T-helper 2 cell treated with Interferon-gamma antibody and Interleukin-4, amounts not matched to agents 5 μg/mL and 100 μg/mL, for 36 hours (primary cell): ENCODE measurements around the gene HERC4.
"Not testable (repeated sequence)": the region's sequence is repeated elsewhere in the genome, so short reads cannot be mapped to it uniquely, and the experiment has no call there.

Experiments
- DNase-seq: peaks from one replicate; pipeline ENCODE4 v3.0.0; 2021; ENCODE audit warnings: low spot score
- H3K27ac Mint-ChIP-seq: one replicate; pipeline ENCODE4 v1.8.0; 2021; ENCODE audit warnings: mild to moderate bottlenecking, mixed read lengths
- H3K27me3 Mint-ChIP-seq: one replicate; pipeline ENCODE4 v1.8.0; 2021; ENCODE audit warnings: low read depth, mixed read lengths
- H3K36me3 Mint-ChIP-seq: one replicate; pipeline ENCODE4 v1.8.0; 2021; ENCODE audit warnings: low read depth, mixed read lengths
- H3K4me1 Mint-ChIP-seq: one replicate; pipeline ENCODE4 v1.8.0; 2021; ENCODE audit warnings: low read depth, mixed read lengths
- H3K4me3 Mint-ChIP-seq: one replicate; pipeline ENCODE4 v1.8.0; 2022; ENCODE audit warnings: mild to moderate bottlenecking, moderate library complexity, mixed read lengths
- H3K9me3 Mint-ChIP-seq: one replicate; pipeline ENCODE4 v1.8.0; 2021; ENCODE audit warnings: mixed read lengths

HERC4 gene

DNA sequence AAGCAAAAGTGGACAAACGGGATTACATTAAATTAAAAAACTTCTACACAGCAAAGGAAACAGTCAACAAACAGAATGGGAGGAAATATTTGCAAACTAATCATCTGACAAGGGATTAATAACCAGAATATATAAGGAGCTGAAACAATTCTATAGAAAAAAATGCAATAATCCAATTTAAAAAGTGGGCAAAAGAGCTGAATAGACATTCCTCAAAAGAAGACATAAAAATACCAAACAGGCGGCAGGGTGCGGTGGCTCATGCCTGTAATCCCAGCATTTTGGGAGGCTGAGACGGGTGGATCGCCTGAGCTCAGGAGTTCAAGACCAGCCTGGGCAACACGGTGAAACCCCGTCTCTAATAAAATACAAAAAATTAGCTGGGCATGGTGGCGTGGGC is 92.5 kb downstream of the HERC4 start:
- H3K27ac Mint-ChIP-seq = not testable (repeated sequence)
- peaks cover 56% of the 10 kb centered on the region for H3K36me3 Mint-ChIP-seq

GRCh38 chr10:67978749-67979148 is 96.3 kb downstream of the HERC4 start:
- Mint-ChIP-seq H3K4me1 (peaks cover 14% of the 10 kb centered on the region), H3K4me3 (no peak overlapping the region), H3K27ac (no peak overlapping the region), H3K27me3 (no peaks in the 10 kb centered on the region), H3K9me3 (peaks cover 4% of the 10 kb centered on the region), H3K36me3 (peaks cover 67% of the 10 kb centered on the region)
- DNase-seq = no peak

More for the DNA sequence above, 92.5 kb downstream of the HERC4 start:
- not testable (repeated sequence) for DNase-seq, H3K4me3 Mint-ChIP-seq, H3K27me3 Mint-ChIP-seq, H3K9me3 Mint-ChIP-seq
- H3K4me1 Mint-ChIP-seq = peaks cover 12% of the 10 kb centered on the region

DNA sequence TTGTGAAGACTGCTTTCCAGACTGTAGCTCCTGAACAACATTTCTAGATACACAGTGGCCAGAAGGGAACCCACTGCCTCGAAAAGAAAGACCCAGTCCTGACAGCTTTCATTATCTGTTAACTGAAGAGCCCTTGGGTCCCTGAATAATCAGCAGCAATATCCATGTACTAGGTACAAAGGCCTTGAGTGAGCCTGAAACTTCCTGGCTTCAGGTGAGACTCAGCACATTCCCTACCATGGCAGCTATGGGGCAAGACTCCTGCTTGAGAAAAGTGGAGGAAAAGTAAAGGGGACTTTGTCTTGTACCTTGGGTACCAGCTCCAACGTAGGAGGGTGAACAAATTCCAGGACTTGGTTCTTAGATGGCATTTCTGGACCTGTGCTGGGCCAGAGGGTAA is 97.8 kb downstream of the HERC4 start:
- H3K4me1 Mint-ChIP-seq = peaks cover 14% of the 10 kb centered on the region
- no peak overlapping the region for H3K4me3 Mint-ChIP-seq
- H3K9me3 Mint-ChIP-seq = peaks cover 15% of the 10 kb centered on the region
- DNase-seq = no peak
- H3K36me3 Mint-ChIP-seq = peaks cover 72% of the 10 kb centered on the region
- no peak overlapping the region for H3K27ac Mint-ChIP-seq
- H3K27me3 Mint-ChIP-seq = no peaks in the 10 kb centered on the region

GRCh38 chr10:67976292-67977245 is 98.5 kb downstream of the HERC4 start:
- peaks cover 74% of the 10 kb centered on the region for H3K36me3 Mint-ChIP-seq
- peaks cover 15% of the 10 kb centered on the region for H3K9me3 Mint-ChIP-seq
- DNase-seq = no peak
- no peaks in the 10 kb centered on the region for H3K27me3 Mint-ChIP-seq
- H3K4me1 Mint-ChIP-seq = peaks cover 14% of the 10 kb centered on the region
- no peak overlapping the region for H3K4me3 Mint-ChIP-seq
- no peak overlapping the region for H3K27ac Mint-ChIP-seq

DNA sequence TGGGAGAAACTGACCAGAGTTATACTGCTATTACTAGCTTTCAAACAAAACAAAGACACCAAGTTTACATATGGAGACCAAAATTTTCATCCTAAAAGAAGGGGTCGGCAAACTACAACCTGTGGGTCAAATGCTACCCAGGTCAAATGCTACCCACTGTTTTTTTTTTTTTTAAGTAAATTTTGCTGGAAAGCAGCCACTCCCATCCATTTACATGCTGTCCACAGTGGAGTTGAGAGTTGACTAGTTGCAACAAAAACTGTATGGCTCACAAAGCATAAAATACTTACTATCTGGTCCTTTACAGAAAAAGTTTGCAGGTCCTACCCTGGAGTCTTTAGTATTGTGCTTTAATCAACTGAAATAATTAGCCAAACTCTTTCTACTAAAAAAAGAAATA is 99.2 kb downstream of the HERC4 start:
- H3K9me3 Mint-ChIP-seq = peaks cover 15% of the 10 kb centered on the region
- H3K36me3 Mint-ChIP-seq = peaks cover 71% of the 10 kb centered on the region
- no peak overlapping the region for H3K4me3 Mint-ChIP-seq
- peaks cover 12% of the 10 kb centered on the region for H3K4me1 Mint-ChIP-seq
- DNase-seq = no peak
- H3K27me3 Mint-ChIP-seq = no peaks in the 10 kb centered on the region
- H3K27ac Mint-ChIP-seq = no peak overlapping the region

- H3K36me3 Mint-ChIP-seq = peaks cover 72% of the 10 kb centered on the region
- peaks cover 1% of the 10 kb centered on the region for H3K4me1 Mint-ChIP-seq
- no peak for DNase-seq
- H3K4me3 Mint-ChIP-seq = no peak overlapping the region
- H3K9me3 Mint-ChIP-seq = peaks cover 20% of the 10 kb centered on the region
- H3K27me3 Mint-ChIP-seq = no peaks in the 10 kb centered on the region
- no peak overlapping the region for H3K27ac Mint-ChIP-seq
These were observed 103.8 kb downstream of the HERC4 start for GRCh38 chr10:67971311-67971710.

DNA sequence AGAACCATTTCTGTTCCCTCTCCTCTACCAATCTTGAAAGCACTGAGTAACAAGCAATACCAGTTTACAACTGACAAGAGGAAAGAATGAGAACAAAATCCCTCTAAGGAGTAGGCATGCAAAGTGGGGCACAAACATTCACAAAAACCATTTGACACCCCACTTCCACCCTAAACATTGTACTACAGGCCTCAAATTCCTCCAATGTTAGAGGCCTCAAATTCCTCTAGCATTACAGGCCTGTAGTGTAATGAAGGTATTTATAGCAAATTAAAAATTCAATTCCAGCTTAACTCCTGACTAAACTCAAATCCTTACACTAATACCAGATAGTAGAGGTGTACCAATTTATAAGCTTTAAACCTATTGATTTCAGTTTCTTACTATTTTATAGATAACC is 105.2 kb downstream of the HERC4 start:
- peaks cover 70% of the 10 kb centered on the region for H3K36me3 Mint-ChIP-seq

GRCh38 chr10:67966035-67966434 is 109.0 kb downstream of the HERC4 start:
- H3K4me1 Mint-ChIP-seq = not testable (repeated sequence)

More for the DNA sequence above, 105.2 kb downstream of the HERC4 start:
- DNase-seq = no peak
- Mint-ChIP-seq H3K9me3 (peaks cover 20% of the 10 kb centered on the region), H3K27me3 (no peaks in the 10 kb centered on the region), H3K4me1 (no peaks in the 10 kb centered on the region), H3K4me3 (no peak overlapping the region), H3K27ac (no peak overlapping the region)

GRCh38 chr10:67965456-67965855 is 109.6 kb downstream of the HERC4 start:
- Mint-ChIP-seq H3K36me3 (peaks cover 45% of the 10 kb centered on the region), H3K27ac (no peak overlapping the region), H3K4me3 (no peak overlapping the region), H3K9me3 (peaks cover under 1% of the 10 kb centered on the region), H3K27me3 (no peaks in the 10 kb centered on the region), H3K4me1 (no peaks in the 10 kb centered on the region)
- no peak for DNase-seq

More at GRCh38 chr10:67966035-67966434, 109.0 kb downstream of the HERC4 start:
- H3K36me3 Mint-ChIP-seq = peaks cover 47% of the 10 kb centered on the region
- H3K9me3 Mint-ChIP-seq, H3K4me3 Mint-ChIP-seq, H3K27me3 Mint-ChIP-seq, DNase-seq, H3K27ac Mint-ChIP-seq: not testable (repeated sequence)

- Mint-ChIP-seq H3K27ac (no peak overlapping the region), H3K9me3 (no peaks in the 10 kb centered on the region)
These were observed 115.1 kb downstream of the HERC4 start for GRCh38 chr10:67959839-67960476.

DNA sequence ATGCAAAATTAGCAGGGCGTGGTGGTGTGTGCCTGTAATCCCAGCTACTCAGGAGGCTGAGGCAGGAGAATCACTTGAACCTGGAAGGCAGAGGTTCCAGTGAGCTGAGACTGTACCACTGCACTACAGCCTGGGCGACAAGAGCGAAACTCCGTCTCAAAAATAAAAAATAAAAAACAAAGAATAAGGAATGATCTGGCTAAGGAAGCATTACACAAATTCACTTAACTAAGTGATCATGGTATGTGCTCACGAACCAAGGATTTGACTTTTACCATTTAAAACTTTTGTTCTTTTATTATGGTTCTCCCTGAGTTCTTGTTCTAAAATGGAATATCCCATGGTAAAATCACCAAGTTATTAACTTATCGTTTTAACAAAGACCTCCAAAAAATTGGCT is 119.5 kb downstream of the HERC4 start:
- no peak for DNase-seq
- H3K36me3 Mint-ChIP-seq = peaks cover 20% of the 10 kb centered on the region
- H3K9me3 Mint-ChIP-seq = no peaks in the 10 kb centered on the region
- H3K27me3 Mint-ChIP-seq = no peaks in the 10 kb centered on the region
- no peak overlapping the region for H3K27ac Mint-ChIP-seq
- H3K4me3 Mint-ChIP-seq = no peak overlapping the region
- H3K4me1 Mint-ChIP-seq = no peaks in the 10 kb centered on the region

More at GRCh38 chr10:67959839-67960476, 115.1 kb downstream of the HERC4 start:
- peaks cover 12% of the 10 kb centered on the region for H3K36me3 Mint-ChIP-seq
- no peak for DNase-seq
- no peak overlapping the region for H3K4me3 Mint-ChIP-seq
- no peaks in the 10 kb centered on the region for H3K27me3 Mint-ChIP-seq
- no peaks in the 10 kb centered on the region for H3K4me1 Mint-ChIP-seq

DNA sequence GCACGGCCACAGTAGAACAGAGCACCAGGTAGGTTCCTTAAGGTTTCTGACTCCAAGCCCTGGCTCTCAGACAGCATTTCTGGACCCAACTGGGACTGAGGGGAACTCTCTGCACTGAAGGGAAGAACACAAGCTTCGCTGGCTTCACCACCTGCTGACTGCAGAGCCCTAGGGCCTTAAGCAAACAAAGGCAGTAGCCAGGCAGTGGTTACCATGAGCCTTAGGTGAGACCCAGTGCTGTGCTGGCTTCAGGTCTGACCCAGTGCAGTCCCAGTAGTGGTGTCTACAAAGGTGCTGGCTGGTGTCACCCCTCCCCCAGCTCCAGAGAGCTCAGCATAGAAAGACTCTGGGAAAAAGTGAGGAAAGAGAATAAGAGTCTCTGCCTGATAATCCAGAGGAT is 131.2 kb downstream of the HERC4 start:
- H3K4me3 Mint-ChIP-seq = no peak overlapping the region
- peaks cover 47% of the 10 kb centered on the region for H3K36me3 Mint-ChIP-seq
- no peak overlapping the region for H3K27ac Mint-ChIP-seq

DNA sequence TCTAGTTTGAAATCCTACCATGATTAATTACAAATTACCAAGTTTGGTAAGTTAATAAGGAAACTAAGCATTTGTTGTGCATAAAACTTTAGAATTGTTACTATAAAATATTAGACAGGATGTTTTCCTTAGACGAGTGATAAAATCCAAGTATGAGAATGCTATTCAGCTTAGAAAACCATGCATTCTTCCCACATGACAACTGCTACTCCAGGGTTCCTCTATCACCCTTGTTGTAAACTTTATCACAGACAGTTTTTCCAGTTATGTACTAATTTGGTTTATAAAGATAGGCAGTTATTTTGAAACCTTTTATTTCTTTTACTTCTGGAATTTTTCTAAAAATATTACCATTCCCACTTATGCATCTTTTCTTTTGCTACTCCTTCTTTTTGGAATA is 138.7 kb downstream of the HERC4 start:
- H3K36me3 Mint-ChIP-seq = peaks cover 27% of the 10 kb centered on the region
- H3K27ac Mint-ChIP-seq = no peak overlapping the region
- H3K27me3 Mint-ChIP-seq = no peaks in the 10 kb centered on the region
- H3K4me1 Mint-ChIP-seq = peaks cover 2% of the 10 kb centered on the region
- H3K4me3 Mint-ChIP-seq = no peak overlapping the region
- no peak for DNase-seq
- no peaks in the 10 kb centered on the region for H3K9me3 Mint-ChIP-seq

More for the DNA sequence above, 131.2 kb downstream of the HERC4 start:
- H3K4me1 Mint-ChIP-seq = peaks cover under 1% of the 10 kb centered on the region
- H3K27me3 Mint-ChIP-seq = no peaks in the 10 kb centered on the region
- DNase-seq = no peak
- H3K9me3 Mint-ChIP-seq = peaks cover 17% of the 10 kb centered on the region

- peaks cover 30% of the 10 kb centered on the region for H3K36me3 Mint-ChIP-seq
- no peak for DNase-seq
- H3K27me3 Mint-ChIP-seq = no peaks in the 10 kb centered on the region
- H3K27ac Mint-ChIP-seq = no peak overlapping the region
- H3K4me3 Mint-ChIP-seq = no peak overlapping the region
- H3K9me3 Mint-ChIP-seq = no peaks in the 10 kb centered on the region
- peaks cover 2% of the 10 kb centered on the region for H3K4me1 Mint-ChIP-seq
These were observed 139.9 kb downstream of the HERC4 start for GRCh38 chr10:67935223-67935622.
